OCI-LY3 (cell line): Measurements from ENCODE around the gene PATE4.

Experiments
- H2AFZ ChIP-seq: fragments of 200-600, 300-600 bp; shearing (Covaris generic); 2 replicates; pipeline ENCODE4 v1.6.0; 2014; ENCODE audit warnings: antibody characterized with exemption, low read depth, low read length
- H3K27ac ChIP-seq: fragments of 200-600, 300-600 bp; sonication (generic); 2 replicates; pipeline ENCODE4 v1.5.1; 2014; ENCODE audit warnings: mild to moderate bottlenecking, low read length, moderate library complexity, mixed read lengths
- H3K27me3 ChIP-seq: fragments of 200-600, 300-600 bp; sonication (generic); 2 replicates; pipeline ENCODE4 v1.6.1; 2014; ENCODE audit warnings: low read depth, low read length, mixed read lengths
- H3K36me3 ChIP-seq: fragments of 200-600, 300-600 bp; sonication (generic); replicated peaks from 2 replicates; pipeline ENCODE3; 2014; ENCODE audit warnings: low read depth, low read length, mixed read lengths
- H3K4me1 ChIP-seq: fragments of 300-600, 200-600 bp; sonication (generic); 2 replicates; pipeline ENCODE4 v1.6.1; 2014; ENCODE audit warnings: low read length, mixed read lengths
- H3K4me2 ChIP-seq: fragments of 200-600, 300-600 bp; sonication (generic); 2 replicates; pipeline ENCODE4 v1.6.1; 2014; ENCODE audit warnings: low read length, mixed read lengths
- H3K4me3 ChIP-seq: fragments of 300-600, 200-600 bp; sonication (generic); 2 replicates; pipeline ENCODE4 v1.5.1; 2014; ENCODE audit warnings: antibody characterized with exemption, mild to moderate bottlenecking, low read length, moderate library complexity
- H3K79me2 ChIP-seq: fragments of 300-600, 200-600 bp; shearing (Covaris generic); 2 replicates; pipeline ENCODE4 v1.6.1; 2014; ENCODE audit warnings: mild to moderate bottlenecking, low read length, mixed read lengths
- H3K9ac ChIP-seq: fragments of 300-600, 200-600 bp; shearing (Covaris generic); 2 replicates; pipeline ENCODE4 v1.6.0; 2014; ENCODE audit warnings: mild to moderate bottlenecking, low read length, moderate library complexity
- H3K9me3 ChIP-seq: fragments of 200-600, 300-600 bp; shearing (Covaris generic); 2 replicates; pipeline ENCODE4 v1.6.1; 2014; ENCODE audit warnings: low read length, mixed read lengths; ENCODE audit not compliant: insufficient read depth
- H4K20me1 ChIP-seq: fragments of 200-600, 300-600 bp; sonication (generic); 2 replicates; pipeline ENCODE4 v1.6.1; 2016; ENCODE audit warnings: low read length, mixed read lengths; ENCODE audit not compliant: insufficient read depth
- EZH2phosphoT487 ChIP-seq: fragments of 200-600 bp; shearing (Covaris generic); IDR thresholded peaks from 2 replicates; pipeline ENCODE4 v1.6.1; 2018; ENCODE audit warnings: antibody characterized with exemption, mixed run types, low read depth
- TF ChIP-seq, protein P1 (sequence below): fragments of 200-600, 300-600 bp; sonication (generic); IDR thresholded peaks from 2 replicates; pipeline ENCODE4 v1.5.1; 2014; ENCODE audit warnings: antibody characterized with exemption, low read length, low read depth

Gene PATE4

DNA sequence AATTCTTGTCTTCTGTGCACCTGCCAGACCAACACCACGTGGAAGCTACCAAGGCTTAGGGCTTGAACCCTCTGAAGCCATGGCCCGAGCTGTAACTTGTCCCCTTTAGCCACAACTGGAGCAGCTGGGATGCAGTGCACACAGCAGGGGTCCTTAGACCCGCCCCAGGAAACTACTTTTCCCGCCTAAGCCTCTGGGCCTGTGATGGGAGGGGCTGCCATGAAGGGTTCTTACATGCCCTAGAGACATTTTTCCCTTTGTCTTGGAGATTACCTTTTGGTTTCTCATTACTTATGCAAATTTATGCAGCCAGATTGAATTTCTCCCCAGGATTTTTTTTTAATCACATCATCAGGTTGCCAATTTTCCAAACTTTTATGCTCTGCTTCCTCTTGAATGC lies 35.5 kb upstream of the PATE4 start:
- Histone ChIP-seq H3K27ac (no peak overlapping the region), H3K4me1 (no peaks in the 10 kb centered on the region)

DNA sequence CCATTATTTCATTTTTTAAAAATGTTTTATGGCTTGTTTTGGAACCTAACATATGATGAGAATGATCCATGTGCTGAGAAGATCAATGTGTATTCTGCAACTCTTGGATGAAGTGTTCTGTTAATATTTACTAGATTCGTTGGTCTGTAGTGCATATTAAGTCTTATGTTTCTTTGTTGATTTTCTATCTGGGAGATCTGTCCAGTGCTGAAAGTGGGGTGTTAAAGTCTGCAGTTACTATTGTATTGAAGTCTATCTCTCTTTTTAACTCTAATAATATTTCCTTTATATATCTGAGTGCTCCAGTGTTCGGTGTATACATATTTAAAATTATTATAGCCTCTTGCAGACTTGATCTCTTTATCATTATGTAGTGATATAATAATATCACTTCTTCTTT lies 33.3 kb upstream of the PATE4 start:
- no peak overlapping the region for H3K4me3 ChIP-seq
- no peak for TF ChIP-seq EZH2phosphoT487
- TF ChIP-seq, protein P1, sequence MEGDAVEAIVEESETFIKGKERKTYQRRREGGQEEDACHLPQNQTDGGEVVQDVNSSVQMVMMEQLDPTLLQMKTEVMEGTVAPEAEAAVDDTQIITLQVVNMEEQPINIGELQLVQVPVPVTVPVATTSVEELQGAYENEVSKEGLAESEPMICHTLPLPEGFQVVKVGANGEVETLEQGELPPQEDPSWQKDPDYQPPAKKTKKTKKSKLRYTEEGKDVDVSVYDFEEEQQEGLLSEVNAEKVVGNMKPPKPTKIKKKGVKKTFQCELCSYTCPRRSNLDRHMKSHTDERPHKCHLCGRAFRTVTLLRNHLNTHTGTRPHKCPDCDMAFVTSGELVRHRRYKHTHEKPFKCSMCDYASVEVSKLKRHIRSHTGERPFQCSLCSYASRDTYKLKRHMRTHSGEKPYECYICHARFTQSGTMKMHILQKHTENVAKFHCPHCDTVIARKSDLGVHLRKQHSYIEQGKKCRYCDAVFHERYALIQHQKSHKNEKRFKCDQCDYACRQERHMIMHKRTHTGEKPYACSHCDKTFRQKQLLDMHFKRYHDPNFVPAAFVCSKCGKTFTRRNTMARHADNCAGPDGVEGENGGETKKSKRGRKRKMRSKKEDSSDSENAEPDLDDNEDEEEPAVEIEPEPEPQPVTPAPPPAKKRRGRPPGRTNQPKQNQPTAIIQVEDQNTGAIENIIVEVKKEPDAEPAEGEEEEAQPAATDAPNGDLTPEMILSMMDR: no peak
- no peaks in the 10 kb centered on the region for H3K79me2 ChIP-seq
- H3K36me3 ChIP-seq: no peaks in the 10 kb centered on the region
- H3K4me1 ChIP-seq: no peaks in the 10 kb centered on the region
- H4K20me1 ChIP-seq: no peaks in the 10 kb centered on the region
- no peaks in the 10 kb centered on the region for H3K27me3 ChIP-seq
- H3K9me3 ChIP-seq: peaks cover 13% of the 10 kb centered on the region
- no peak overlapping the region for H2AFZ ChIP-seq
- no peak overlapping the region for H3K27ac ChIP-seq
- no peak overlapping the region for H3K4me2 ChIP-seq
- no peak overlapping the region for H3K9ac ChIP-seq

More for the DNA sequence above, 35.5 kb upstream of the PATE4 start:
- no peak overlapping the region for H2AFZ ChIP-seq
- H3K9me3 ChIP-seq: peaks cover 9% of the 10 kb centered on the region
- no peak overlapping the region for H3K4me3 ChIP-seq
- no peaks in the 10 kb centered on the region for H3K36me3 ChIP-seq
- no peaks in the 10 kb centered on the region for H4K20me1 ChIP-seq
- TF ChIP-seq EZH2phosphoT487: no peak
- TF ChIP-seq, protein P1: no peak
- H3K79me2 ChIP-seq: no peaks in the 10 kb centered on the region
- no peak overlapping the region for H3K9ac ChIP-seq
- no peaks in the 10 kb centered on the region for H3K27me3 ChIP-seq
- no peak overlapping the region for H3K4me2 ChIP-seq

DNA sequence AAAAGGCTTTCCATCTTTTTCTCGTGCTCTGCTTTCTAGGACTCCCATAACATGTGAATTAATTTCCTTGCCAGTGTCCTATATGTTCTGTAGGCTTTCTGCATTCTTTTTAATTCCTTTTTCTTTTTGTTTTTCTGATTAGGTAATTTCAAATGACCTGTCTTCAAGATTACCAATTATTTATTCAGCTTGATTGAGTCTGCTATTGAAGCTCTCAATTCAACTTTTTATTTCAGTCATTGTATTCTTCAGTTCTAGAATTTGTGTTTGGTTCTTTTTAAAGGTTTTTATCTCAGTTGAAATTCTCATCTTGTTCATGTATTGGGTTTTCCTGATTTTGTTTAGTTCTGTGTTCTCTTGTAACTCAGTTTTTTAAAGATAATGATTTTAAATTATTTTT lies 30.7 kb upstream of the PATE4 start:
- Histone ChIP-seq H3K9ac (no peak overlapping the region), H3K9me3 (peaks cover 13% of the 10 kb centered on the region)

DNA sequence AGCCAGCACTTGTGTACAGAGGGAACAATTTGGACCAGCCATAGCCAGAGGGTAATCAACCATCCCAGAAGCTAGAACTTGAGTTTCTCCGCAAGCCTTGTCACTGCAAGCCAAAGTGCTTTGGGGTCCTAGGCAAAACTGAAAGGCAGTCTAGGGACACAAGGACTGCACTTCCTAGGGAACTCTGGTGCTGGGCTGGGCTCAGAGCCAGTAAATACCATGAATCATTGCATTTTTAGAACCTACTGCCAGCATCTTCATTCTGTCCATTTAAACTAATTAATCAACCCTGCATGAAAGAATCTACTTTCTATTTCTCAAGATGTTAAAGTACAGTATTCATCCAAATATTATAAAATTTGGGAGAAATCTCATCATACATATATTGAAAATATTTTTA lies 25.2 kb upstream of the PATE4 start:
- Histone ChIP-seq H3K27ac (no peak overlapping the region), H3K9ac (no peak overlapping the region), H3K4me3 (no peak overlapping the region), H3K4me2 (no peak overlapping the region), H3K27me3 (no peaks in the 10 kb centered on the region), H3K4me1 (no peaks in the 10 kb centered on the region), H3K9me3 (peaks cover 2% of the 10 kb centered on the region), H4K20me1 (no peaks in the 10 kb centered on the region), H2AFZ (no peak overlapping the region), H3K36me3 (no peaks in the 10 kb centered on the region), H3K79me2 (no peaks in the 10 kb centered on the region)
- no peak for TF ChIP-seq EZH2phosphoT487
- TF ChIP-seq, protein P1: no peak

More for the DNA sequence above, 30.7 kb upstream of the PATE4 start:
- TF ChIP-seq, protein P1: no peak
- H3K27ac ChIP-seq: no peak overlapping the region
- no peak overlapping the region for H3K4me2 ChIP-seq
- H2AFZ ChIP-seq: no peak overlapping the region
- H3K27me3 ChIP-seq: no peaks in the 10 kb centered on the region
- no peaks in the 10 kb centered on the region for H3K79me2 ChIP-seq
- no peak overlapping the region for H3K4me3 ChIP-seq
- H3K36me3 ChIP-seq: no peaks in the 10 kb centered on the region
- no peaks in the 10 kb centered on the region for H4K20me1 ChIP-seq
- no peaks in the 10 kb centered on the region for H3K4me1 ChIP-seq
